Pancreas (tissue), 10 donors: ENCODE measurements around the gene KIF24. TPM values are rescaled to one million over a fixed set of nuclear protein-coding genes. Genes with fewer than 3 reads are reported as not detected.
"Not testable (repeated sequence)": the region's sequence is repeated elsewhere in the genome, so short reads cannot be mapped to it uniquely, and the experiment has no call there.

Experiments
- ATAC-seq, 4 donors: fragments of 200-7000 bp; cut with Tn5 transposase; one replicate each; pipeline versions ENCODE4 v1.8.0 to v1.9.1; 2020; ENCODE audit warnings: mild to moderate bottlenecking in 4 of 4, moderate library complexity in 4 of 4
- DNase-seq, 6 donors: peaks; one replicate each; pipeline ENCODE4 v3.0.0-alpha.2; 2020
- FAIRE-seq: peaks from 2 replicates; lab custom pipeline; 2012; peaks lifted over from hg19 to GRCh38; lab: Jason Lieb, UNC
- H3K27ac ChIP-seq, 4 donors: fragments of 200-600 bp; sonication (generic); 1 replicate in 3 of 4; 2 replicates in 1 of 4; pipeline versions ENCODE4 v1.5.0 to v1.8.0; 2020
- H3K27me3 ChIP-seq, 4 donors: fragments of 200-600 bp; one replicate each; pipeline ENCODE4 v1.8.0; 2021
- H3K36me3 ChIP-seq, 3 donors: fragments of 200-600 bp; sonication (generic) in 1 of 3; one replicate each; pipeline versions ENCODE4 v1.5.0 to v1.8.0; 2020 to 2021
- H3K4me1 ChIP-seq, 3 donors: fragments of 200-600 bp; one replicate each; pipeline ENCODE4 v1.8.0; 2021
- H3K4me3 ChIP-seq, 4 donors: fragments of 200-600 bp; sonication (generic) in 2 of 4; one replicate each; pipeline versions ENCODE4 v1.5.0 to v1.8.0; 2020 to 2021
- H3K9me3 ChIP-seq, 4 donors: fragments of 200-600 bp; one replicate each; pipeline ENCODE4 v1.8.0; 2021
- WGBS, 2 donors: extraction: QIAGEN DNeasy Blood & Tissue Kit; methylation state at CpG; one replicate each; pipeline ENCODE4 v1.1.7; 2013; 5-methylcytosine and 5-hydroxymethylcytosine counted together
- intact Hi-C, 3 donors: fragments of 100-400 bp; cut with DNase I; formaldehyde crosslinking; loops; one replicate each; pipeline versions ENCODE4 v1.11.1 to v1.14.2; 2022
- polyA plus RNA-seq, 2 donors: library from polyadenylated mRNA; stranded (reverse); fragments of 200-250 nt; gene quantifications; one replicate each; pipeline ENCODE4 v1.2.3, GENCODE V29; 2013
- total RNA-seq, 6 donors: library from RNA; stranded (reverse); fragmentation: NEBNext Ultra II Directional in 4 of 6; extraction: Animal tissue kit (Norgen Biotek cat#: 25700) in 4 of 6; gene quantifications; one replicate each; pipeline versions ENCODE4 v1.2.1 to v1.2.4, GENCODE V29; 2021 to 2023
- TF ChIP-seq, protein P1 (sequence below), 4 donors: fragments of 200-600 bp; sonication (generic) in 3 of 4; IDR thresholded peaks; one replicate each; pipeline versions ENCODE4 v1.5.0 to v1.8.0; 2021; ENCODE audit warnings: antibody characterized with exemption in 4 of 4
- donor health status: healthy with polysubstance abuse.
- donor health status: DM: no; HTN: no; CAD: no; lungs with moderate emphysema.
- donor health status: DM: no; HTN: no; CAD: no.
- donor health status: control.
- donor health status: control.
- donor health status: Bipolar disorder and iron deficiency.
- donor health status: DM: yes; HTN: yes; CAD: no.
- donor health status: DM: no; HTN: no; CAD: no.
- donor health status: DM: no; HTN: no; CAD: no.
- donor health status: DM: yes; HTN: yes; CAD: no.

The KIF24 gene
- total and polyA plus RNA-seq, 8 donors = 0.37 to 0.69 (median 0.47) TPM

- Histone ChIP-seq H3K9me3 (no peaks in the 10 kb centered on the region), H3K27me3 (no peaks in the 10 kb centered on the region), H3K4me3 (no peak overlapping the region), H3K36me3 (peaks cover 0 to 29% (median 10%) of the 10 kb centered on the region in 3 donors), H3K27ac (no peak overlapping the region), H3K4me1 (peaks cover 5 to 12% (median 8%) of the 10 kb centered on the region in 3 donors)
- TF ChIP-seq, protein P1, sequence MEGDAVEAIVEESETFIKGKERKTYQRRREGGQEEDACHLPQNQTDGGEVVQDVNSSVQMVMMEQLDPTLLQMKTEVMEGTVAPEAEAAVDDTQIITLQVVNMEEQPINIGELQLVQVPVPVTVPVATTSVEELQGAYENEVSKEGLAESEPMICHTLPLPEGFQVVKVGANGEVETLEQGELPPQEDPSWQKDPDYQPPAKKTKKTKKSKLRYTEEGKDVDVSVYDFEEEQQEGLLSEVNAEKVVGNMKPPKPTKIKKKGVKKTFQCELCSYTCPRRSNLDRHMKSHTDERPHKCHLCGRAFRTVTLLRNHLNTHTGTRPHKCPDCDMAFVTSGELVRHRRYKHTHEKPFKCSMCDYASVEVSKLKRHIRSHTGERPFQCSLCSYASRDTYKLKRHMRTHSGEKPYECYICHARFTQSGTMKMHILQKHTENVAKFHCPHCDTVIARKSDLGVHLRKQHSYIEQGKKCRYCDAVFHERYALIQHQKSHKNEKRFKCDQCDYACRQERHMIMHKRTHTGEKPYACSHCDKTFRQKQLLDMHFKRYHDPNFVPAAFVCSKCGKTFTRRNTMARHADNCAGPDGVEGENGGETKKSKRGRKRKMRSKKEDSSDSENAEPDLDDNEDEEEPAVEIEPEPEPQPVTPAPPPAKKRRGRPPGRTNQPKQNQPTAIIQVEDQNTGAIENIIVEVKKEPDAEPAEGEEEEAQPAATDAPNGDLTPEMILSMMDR (IDR thresholded peaks at IDR 0.05) = no peak
- DNase-seq (no peak), FAIRE-seq (no peak), ATAC-seq (no peak)
- 85 to 87% methylated on average over 23 of the region's 23 CpGs for WGBS, 2 donors
- intact Hi-C loops = no loop called here
Measured at GRCh38 chr9:34370335-34370969, 41.4 kb upstream of the KIF24 start.

GRCh38 chr9:34369636-34370035, 40.6 kb upstream of the KIF24 start:
- peaks cover 0 to 13% (median 6%) of the 10 kb centered on the region in 3 donors for H3K4me1 ChIP-seq
- H3K9me3 ChIP-seq = no peaks in the 10 kb centered on the region
- DNase-seq (no peak), ATAC-seq (no peak), FAIRE-seq (no peak)
- H3K4me3 ChIP-seq = no peak overlapping the region
- no peak overlapping the region for H3K27ac ChIP-seq
- intact Hi-C loops = no loop called here
- 93 to 97% methylated on average over 4 of the region's 4 CpGs for WGBS, 2 donors
- H3K27me3 ChIP-seq = no peaks in the 10 kb centered on the region
- peaks cover 0 to 29% (median 10%) of the 10 kb centered on the region in 3 donors for H3K36me3 ChIP-seq
- TF ChIP-seq, protein P1 (IDR thresholded peaks at IDR 0.05) = no peak

GRCh38 chr9:34368796-34369195, 39.7 kb upstream of the KIF24 start:
- H3K4me3 ChIP-seq, H3K9me3 ChIP-seq, ATAC-seq, H3K27me3 ChIP-seq, DNase-seq, H3K27ac ChIP-seq, intact Hi-C loops, FAIRE-seq: not testable (repeated sequence)
- WGBS, 2 donors = 97 to 98% methylated on average over 5 of the region's 5 CpGs
- peaks cover 0 to 13% (median 6%) of the 10 kb centered on the region in 3 donors for H3K4me1 ChIP-seq
- peaks cover 0 to 29% (median 10%) of the 10 kb centered on the region in 3 donors for H3K36me3 ChIP-seq

GRCh38 chr9:34367751-34368410, 38.8 kb upstream of the KIF24 start:
- not testable (repeated sequence) for FAIRE-seq

DNA sequence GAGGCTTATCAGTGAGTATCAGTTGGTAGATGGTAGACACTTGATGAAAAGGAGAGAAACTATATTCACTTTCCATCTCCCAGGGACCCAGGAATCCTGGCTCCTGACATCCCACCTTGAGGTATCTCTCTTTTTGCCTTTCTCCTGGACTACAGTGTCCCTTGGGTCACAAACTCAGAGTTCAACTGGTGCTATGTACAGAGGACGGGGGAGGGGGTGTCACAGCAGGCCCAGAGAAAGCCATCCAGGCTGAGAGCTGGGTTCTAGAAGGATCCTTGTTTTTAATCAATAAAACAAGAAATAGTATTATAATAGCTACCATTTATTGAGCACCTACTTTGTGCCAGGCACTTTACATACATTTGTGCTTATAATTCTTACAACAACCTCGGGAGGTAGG, 37.3 kb upstream of the KIF24 start:
- DNase-seq (peak in 1 of 6 donors; percentile 5), ATAC-seq (no peak), FAIRE-seq (no peak)
- Histone ChIP-seq H3K27me3 (no peaks in the 10 kb centered on the region), H3K4me1 (peaks cover 0 to 13% (median 6%) of the 10 kb centered on the region in 3 donors), H3K9me3 (no peaks in the 10 kb centered on the region), H3K27ac (no peak overlapping the region), H3K4me3 (no peak overlapping the region), H3K36me3 (peaks cover 0 to 19% (median 5%) of the 10 kb centered on the region in 3 donors)
- intact Hi-C loops = no loop called here
- 63 to 65% methylated on average over 2 of the region's 2 CpGs for WGBS, 2 donors
- TF ChIP-seq, protein P1 (IDR thresholded peaks at IDR 0.05) = no peak

More at GRCh38 chr9:34367751-34368410, 38.8 kb upstream of the KIF24 start:
- H3K27ac ChIP-seq, H3K4me3 ChIP-seq, intact Hi-C loops, H3K27me3 ChIP-seq, ATAC-seq, H3K9me3 ChIP-seq: not testable (repeated sequence)
- peak in 1 of 6 donors; percentile 6 for DNase-seq
- 98 to 99% methylated on average over 3 of the region's 3 CpGs for WGBS, 2 donors
- peaks cover 0 to 13% (median 6%) of the 10 kb centered on the region in 3 donors for H3K4me1 ChIP-seq
- peaks cover 0 to 29% (median 10%) of the 10 kb centered on the region in 3 donors for H3K36me3 ChIP-seq
